Measurements from ENCODE around the gene ACER1. TPM values are rescaled to one million over a fixed set of nuclear protein-coding genes. Genes with fewer than 3 reads are reported as not detected.
"Not testable (repeated sequence)": the region's sequence is repeated elsewhere in the genome, so short reads cannot be mapped to it uniquely, and the experiment has no call there.

Gene ACER1
- total and polyA plus RNA-seq, 8 donors, result 0.15 to 0.30 TPM; not detected in 6

- no peak for DNase-seq
- no peak for TF ChIP-seq CTCF (IDR thresholded peaks at IDR 0.05)
- intact Hi-C loops (cut with DNase I), result no loop called here
- H3K36me3 ChIP-seq, result no peaks in the 10 kb centered on the region
- H3K27me3 ChIP-seq, result no peaks in the 10 kb centered on the region
- no peak overlapping the region for H3K27ac ChIP-seq
- H3K4me3 ChIP-seq, result no peak overlapping the region
- H3K9me3 ChIP-seq, result peaks cover 11 to 71% of the 10 kb centered on the region in 2 donors
- no peaks in the 10 kb centered on the region for H3K4me1 ChIP-seq
- ATAC-seq, result no peak
These were observed 41.4 kb downstream of the ACER1 start for GRCh38 chr19:6292006-6292405.

GRCh38 chr19:6288737-6289136 is 44.7 kb downstream of the ACER1 start:
- Histone ChIP-seq H3K27ac (no peak overlapping the region), H3K4me3 (no peak overlapping the region), H3K4me1 (no peaks in the 10 kb centered on the region), H3K36me3 (no peaks in the 10 kb centered on the region), H3K9me3 (peaks cover 11 to 78% of the 10 kb centered on the region in 2 donors), H3K27me3 (no peaks in the 10 kb centered on the region)
- ATAC-seq (no peak), DNase-seq (no peak)
- TF ChIP-seq CTCF (IDR thresholded peaks at IDR 0.05), result no peak
- intact Hi-C loops (cut with DNase I), result loop anchor here in 1 of 2 donors (10.0 kb wide), 1 partner anchor 64 kb away; no protein-coding TSS in a partner anchor

GRCh38 chr19:6287269-6287885 is 46.0 kb downstream of the ACER1 start:
- Histone ChIP-seq H3K36me3 (no peaks in the 10 kb centered on the region), H3K27me3 (no peaks in the 10 kb centered on the region), H3K4me1 (no peaks in the 10 kb centered on the region), H3K27ac (no peak overlapping the region), H3K9me3 (peaks cover 11 to 65% of the 10 kb centered on the region in 2 donors), H3K4me3 (no peak overlapping the region)
- intact Hi-C loops (cut with DNase I), result loop anchor here in 1 of 2 donors (10.0 kb wide), 1 partner anchor 63 kb away; no protein-coding TSS in a partner anchor
- ATAC-seq (no peak), DNase-seq (no peak)
- no peak for TF ChIP-seq CTCF (IDR thresholded peaks at IDR 0.05)

- Histone ChIP-seq H3K4me3 (no peak overlapping the region), H3K9me3 (peaks cover 7 to 58% of the 10 kb centered on the region in 2 donors), H3K27ac (no peak overlapping the region), H3K4me1 (no peaks in the 10 kb centered on the region), H3K36me3 (no peaks in the 10 kb centered on the region), H3K27me3 (no peaks in the 10 kb centered on the region)
- TF ChIP-seq CTCF (IDR thresholded peaks at IDR 0.05), result no peak
- intact Hi-C loops (cut with DNase I), result loop anchor here in 1 of 2 donors (10.0 kb wide), 1 partner anchor 62 kb away; no protein-coding TSS in a partner anchor
- ATAC-seq (no peak), DNase-seq (no peak)
These were observed 46.7 kb downstream of the ACER1 start for GRCh38 chr19:6286676-6287075.

- not testable (repeated sequence) for H3K4me3 ChIP-seq, H3K27me3 ChIP-seq, DNase-seq, H3K27ac ChIP-seq, H3K36me3 ChIP-seq, ATAC-seq
- intact Hi-C loops (cut with DNase I), result loop anchor here in 1 of 2 donors (10.0 kb wide), 1 partner anchor 58 kb away; no protein-coding TSS in a partner anchor
- Histone ChIP-seq H3K9me3 (peaks cover 4 to 18% of the 10 kb centered on the region in 2 donors), H3K4me1 (peaks cover 13 to 21% of the 10 kb centered on the region in 2 donors)
These were observed 51.0 kb downstream of the ACER1 start for GRCh38 chr19:6282393-6282792.

All from left lung (tissue), 10 donors.